Fibroblast of lung (primary cell): ENCODE data around the gene NT5C.

Experiments used
- EZH2 ChIP-seq: IDR thresholded peaks from 2 replicates; pipeline ENCODE4 v1.5.1; 2012; ENCODE audit warnings: low read length, control low read depth, mild to moderate bottlenecking; ENCODE audit errors: missing control alignments
- TF ChIP-seq, protein P1 (sequence below), 2 donors: IDR thresholded peaks in 1 of 2; conservative IDR thresholded peaks in 1 of 2; 1 replicate in 1 of 2; 2 replicates in 1 of 2; pipeline ENCODE4 v1.5.1; 2011 to 2012; ENCODE audit warnings: low read length in 2 of 2, control low read depth in 1 of 2, inconsistent platforms in 1 of 2, low read depth in 1 of 2, mild to moderate bottlenecking in 1 of 2

GRCh38 chr17:75160211-75160610 is 28.7 kb upstream of the NT5C start:
- TF ChIP-seq EZH2: no peak
- TF ChIP-seq, protein P1, sequence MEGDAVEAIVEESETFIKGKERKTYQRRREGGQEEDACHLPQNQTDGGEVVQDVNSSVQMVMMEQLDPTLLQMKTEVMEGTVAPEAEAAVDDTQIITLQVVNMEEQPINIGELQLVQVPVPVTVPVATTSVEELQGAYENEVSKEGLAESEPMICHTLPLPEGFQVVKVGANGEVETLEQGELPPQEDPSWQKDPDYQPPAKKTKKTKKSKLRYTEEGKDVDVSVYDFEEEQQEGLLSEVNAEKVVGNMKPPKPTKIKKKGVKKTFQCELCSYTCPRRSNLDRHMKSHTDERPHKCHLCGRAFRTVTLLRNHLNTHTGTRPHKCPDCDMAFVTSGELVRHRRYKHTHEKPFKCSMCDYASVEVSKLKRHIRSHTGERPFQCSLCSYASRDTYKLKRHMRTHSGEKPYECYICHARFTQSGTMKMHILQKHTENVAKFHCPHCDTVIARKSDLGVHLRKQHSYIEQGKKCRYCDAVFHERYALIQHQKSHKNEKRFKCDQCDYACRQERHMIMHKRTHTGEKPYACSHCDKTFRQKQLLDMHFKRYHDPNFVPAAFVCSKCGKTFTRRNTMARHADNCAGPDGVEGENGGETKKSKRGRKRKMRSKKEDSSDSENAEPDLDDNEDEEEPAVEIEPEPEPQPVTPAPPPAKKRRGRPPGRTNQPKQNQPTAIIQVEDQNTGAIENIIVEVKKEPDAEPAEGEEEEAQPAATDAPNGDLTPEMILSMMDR (conservative IDR thresholded peaks at IDR 0.05 in 1 of 2, IDR thresholded peaks at IDR 0.05 in 1 of 2; ENCODE audit: low read depth in 1 of 2, low read length in 2 of 2): no peak
